Peyer's patch (tissue), 4 donors: ENCODE results near the gene RIMBP3C.

ENCODE experiments used
- POLR2A ChIP-seq, 2 donors: fragments of 450-650 bp; IDR thresholded peaks; one replicate each; pipeline ENCODE4 v1.5.1; 2017; ENCODE audit warnings: antibody characterized with exemption in 2 of 2, mild to moderate bottlenecking in 2 of 2, moderate library complexity in 2 of 2
- TF ChIP-seq, protein P1 (sequence below), 6 experiments: fragments of 450-650 bp in 4 of 6; fragments of 200-600 bp in 2 of 6; sonication (generic) in 1 of 6; IDR thresholded peaks; one replicate each; pipeline ENCODE4 v1.5.1; 2017 to 2019; ENCODE audit warnings: antibody characterized with exemption in 6 of 6, mild to moderate bottlenecking in 3 of 6, moderate library complexity in 1 of 6

DNA sequence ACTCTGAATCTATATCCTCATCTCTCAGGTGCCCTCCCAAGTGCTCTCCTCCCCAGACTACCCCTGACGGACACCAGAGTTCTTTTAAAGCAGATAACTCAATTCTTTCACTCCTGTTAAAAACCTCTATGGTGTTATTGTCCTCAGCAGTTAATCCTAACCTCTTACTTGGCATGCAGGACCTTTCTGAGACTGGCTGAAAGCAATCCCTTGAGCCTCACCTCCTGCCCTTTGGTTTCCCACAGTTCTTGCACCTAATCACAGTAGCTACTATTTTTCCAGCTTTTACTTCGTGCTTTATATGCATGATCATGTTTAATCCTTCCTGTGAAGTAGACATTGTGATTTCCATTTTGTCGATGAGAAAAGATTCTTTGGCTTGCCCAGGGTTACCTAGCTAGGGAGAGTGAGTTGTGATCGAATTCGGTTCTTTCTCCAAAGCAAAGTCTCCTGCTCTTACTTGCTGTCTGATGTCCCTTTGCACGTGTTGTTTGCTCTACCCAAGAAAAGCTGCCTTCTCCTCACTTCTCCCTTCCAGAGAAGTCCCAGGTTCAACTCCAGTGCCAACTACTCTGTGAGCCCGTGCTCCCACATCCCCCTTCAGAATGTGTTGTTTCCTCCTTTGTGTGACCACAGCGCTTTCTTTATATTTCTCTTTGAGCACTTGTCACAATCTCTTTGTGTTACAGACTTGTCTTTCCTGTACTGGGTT, 18.4 kb upstream of the RIMBP3C start:
- TF ChIP-seq POLR2A (IDR thresholded peaks at IDR 0.05), result no peak
- TF ChIP-seq, protein P1, sequence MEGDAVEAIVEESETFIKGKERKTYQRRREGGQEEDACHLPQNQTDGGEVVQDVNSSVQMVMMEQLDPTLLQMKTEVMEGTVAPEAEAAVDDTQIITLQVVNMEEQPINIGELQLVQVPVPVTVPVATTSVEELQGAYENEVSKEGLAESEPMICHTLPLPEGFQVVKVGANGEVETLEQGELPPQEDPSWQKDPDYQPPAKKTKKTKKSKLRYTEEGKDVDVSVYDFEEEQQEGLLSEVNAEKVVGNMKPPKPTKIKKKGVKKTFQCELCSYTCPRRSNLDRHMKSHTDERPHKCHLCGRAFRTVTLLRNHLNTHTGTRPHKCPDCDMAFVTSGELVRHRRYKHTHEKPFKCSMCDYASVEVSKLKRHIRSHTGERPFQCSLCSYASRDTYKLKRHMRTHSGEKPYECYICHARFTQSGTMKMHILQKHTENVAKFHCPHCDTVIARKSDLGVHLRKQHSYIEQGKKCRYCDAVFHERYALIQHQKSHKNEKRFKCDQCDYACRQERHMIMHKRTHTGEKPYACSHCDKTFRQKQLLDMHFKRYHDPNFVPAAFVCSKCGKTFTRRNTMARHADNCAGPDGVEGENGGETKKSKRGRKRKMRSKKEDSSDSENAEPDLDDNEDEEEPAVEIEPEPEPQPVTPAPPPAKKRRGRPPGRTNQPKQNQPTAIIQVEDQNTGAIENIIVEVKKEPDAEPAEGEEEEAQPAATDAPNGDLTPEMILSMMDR (IDR thresholded peaks at IDR 0.05), result no peak
